Hepatocyte (in vitro differentiated cells): ENCODE measurements around the gene RFT1. TPM values are rescaled to one million over a fixed set of nuclear protein-coding genes. Genes with fewer than 3 reads are reported as not detected.

Experiments used
- DNase-seq: peaks from one replicate; pipeline ENCODE4 v3.0.0-alpha.2; 2016; ENCODE audit warnings: low spot score
- H2AFZ ChIP-seq: fragments of 200-600 bp; sonication (generic); 2 replicates; pipeline ENCODE4 v1.6.0; 2016; ENCODE audit warnings: antibody characterized with exemption, mild to moderate bottlenecking
- H3K27ac ChIP-seq: fragments of 200-600 bp; sonication (generic); 2 replicates; pipeline ENCODE4 v1.5.1; 2016; ENCODE audit warnings: mild to moderate bottlenecking
- H3K27me3 ChIP-seq: fragments of 200-600 bp; sonication (generic); 2 replicates; pipeline ENCODE4 v1.6.1; 2016
- H3K36me3 ChIP-seq: fragments of 200-600 bp; sonication (generic); replicated peaks from 2 replicates; pipeline ENCODE4 v1.5.1; 2016; ENCODE audit warnings: low read depth; ENCODE audit not compliant: insufficient read depth
- H3K4me1 ChIP-seq: fragments of 200-600 bp; sonication (generic); 2 replicates; pipeline ENCODE4 v1.5.1; 2016; ENCODE audit warnings: mild to moderate bottlenecking, moderate library complexity; ENCODE audit not compliant: insufficient read depth
- H3K4me2 ChIP-seq: fragments of 200-600 bp; sonication (generic); 2 replicates; pipeline ENCODE4 v1.6.0; 2016
- H3K4me3 ChIP-seq: fragments of 200-600 bp; sonication (generic); 2 replicates; pipeline ENCODE4 v1.5.1; 2016; ENCODE audit warnings: mild to moderate bottlenecking
- H3K79me2 ChIP-seq: fragments of 200-600 bp; sonication (generic); 2 replicates; pipeline ENCODE4 v1.6.0; 2017; ENCODE audit warnings: mild to moderate bottlenecking
- H3K9me2 ChIP-seq: fragments of 200-600 bp; sonication (generic); replicated peaks from 2 replicates; pipeline ENCODE4 v1.6.0; 2017; ENCODE audit warnings: mild to moderate bottlenecking; ENCODE audit not compliant: insufficient read depth
- H3K9me3 ChIP-seq: fragments of 200-600 bp; sonication (generic); 2 replicates; pipeline ENCODE4 v1.5.1; 2016; ENCODE audit warnings: low read depth, mild to moderate bottlenecking
- H4K20me1 ChIP-seq: fragments of 200-600 bp; sonication (generic); 2 replicates; pipeline ENCODE4 v1.6.0; 2016; ENCODE audit warnings: mild to moderate bottlenecking; ENCODE audit not compliant: insufficient read depth, poor library complexity, severe bottlenecking
- CTCF ChIP-seq: fragments of 200-600 bp; sonication (generic); IDR thresholded peaks from 2 replicates; pipeline ENCODE4 v1.5.1; 2016; ENCODE audit warnings: antibody characterized with exemption, mild to moderate bottlenecking; ENCODE audit not compliant: poor library complexity
- EZH2 ChIP-seq: fragments of 200-600 bp; sonication (generic); IDR thresholded peaks from 2 replicates; pipeline ENCODE4 v1.6.1; 2016; ENCODE audit warnings: antibody characterized with exemption, mild to moderate bottlenecking, borderline replicate concordance
- EZH2phosphoT487 ChIP-seq: fragments of 200-600 bp; sonication (generic); IDR thresholded peaks from one replicate; pipeline ENCODE4 v1.6.1; 2018; ENCODE audit warnings: antibody characterized with exemption, mild to moderate bottlenecking, low read depth, moderate library complexity; ENCODE audit not compliant: unreplicated experiment, severe bottlenecking
- WGBS: methylation state at CpG from one replicate; pipeline ENCODE4 v1.1.6; 2016; ENCODE audit warnings: low lambda C conversion rate; ENCODE audit errors: missing lambda C conversion rate; 5-methylcytosine and 5-hydroxymethylcytosine counted together
- polyA plus RNA-seq: library from polyadenylated mRNA; unstranded; fragments of >200 nt; fragmentation: Nextera tagmentation; extraction: Ambion mirVana; gene quantifications from 2 replicates; pipeline ENCODE4 v1.2.1, GENCODE V29; 2016
- total RNA-seq: library from RNA; depleted of rRNA; stranded (reverse); fragments of >200 nt; gene quantifications from 2 replicates; pipeline ENCODE4 v1.2.3, GENCODE V29; 2014

The RFT1 gene
- total and polyA plus RNA-seq, 2 experiments from 2014 or later = 15.9 to 32.0 TPM

DNA sequence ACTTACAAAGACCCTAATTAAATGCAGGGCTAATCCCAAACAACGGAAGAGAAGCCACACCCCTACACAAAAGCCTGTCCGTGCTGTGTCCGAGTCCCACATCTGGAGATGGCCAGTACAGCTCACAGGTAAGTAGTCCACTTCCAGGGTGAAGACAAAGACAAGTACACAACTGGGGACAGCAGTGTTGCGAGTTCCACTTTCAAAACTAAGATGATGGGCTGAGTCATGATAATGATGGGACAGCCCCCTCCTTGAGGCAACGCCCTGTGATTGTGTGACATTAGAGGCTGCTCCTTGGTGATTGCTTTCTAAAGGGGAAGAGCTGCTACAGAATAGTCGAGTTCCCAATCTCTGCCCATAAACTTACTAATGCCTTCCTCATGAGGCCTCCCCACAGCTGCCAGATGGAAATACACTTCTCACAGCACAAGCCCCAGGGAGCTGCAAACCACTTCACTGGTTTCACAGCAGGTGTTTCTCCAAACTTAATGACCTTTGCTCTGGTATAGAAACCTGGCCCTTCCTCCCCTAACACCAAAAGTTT lies 27.6 kb downstream of the RFT1 start:
- no peak overlapping the region for H2AFZ ChIP-seq
- H3K9me3 ChIP-seq = no peaks in the 10 kb centered on the region
- no peak overlapping the region for H3K4me2 ChIP-seq
- H3K27ac ChIP-seq = no peak overlapping the region
- DNase-seq = no peak
- H4K20me1 ChIP-seq = no peaks in the 10 kb centered on the region
- H3K27me3 ChIP-seq = no peaks in the 10 kb centered on the region
- no peaks in the 10 kb centered on the region for H3K4me1 ChIP-seq
- no peaks in the 10 kb centered on the region for H3K79me2 ChIP-seq
- H3K9me2 ChIP-seq = no peaks in the 10 kb centered on the region
- 62% methylated on average over 6 of the region's 6 CpGs for WGBS
- H3K4me3 ChIP-seq = no peak overlapping the region
- no peak for TF ChIP-seq EZH2
- no peak for TF ChIP-seq CTCF
- no peak for TF ChIP-seq EZH2phosphoT487
- no peaks in the 10 kb centered on the region for H3K36me3 ChIP-seq

GRCh38 chr3:53101956-53102355 lies 28.3 kb downstream of the RFT1 start:
- H3K4me2 ChIP-seq = no peak overlapping the region
- H3K27me3 ChIP-seq = no peaks in the 10 kb centered on the region
- no peak overlapping the region for H2AFZ ChIP-seq
- no peak for DNase-seq
- WGBS = 96% methylated on average over 12 of the region's 12 CpGs
- no peak overlapping the region for H3K27ac ChIP-seq
- H3K79me2 ChIP-seq = no peaks in the 10 kb centered on the region
- H3K4me1 ChIP-seq = no peaks in the 10 kb centered on the region
- H3K4me3 ChIP-seq = no peak overlapping the region
- H3K36me3 ChIP-seq = no peaks in the 10 kb centered on the region
- H4K20me1 ChIP-seq = no peaks in the 10 kb centered on the region
- TF ChIP-seq CTCF (no peak), EZH2 (no peak), EZH2phosphoT487 (no peak)
- no peaks in the 10 kb centered on the region for H3K9me3 ChIP-seq
- H3K9me2 ChIP-seq = no peaks in the 10 kb centered on the region

DNA sequence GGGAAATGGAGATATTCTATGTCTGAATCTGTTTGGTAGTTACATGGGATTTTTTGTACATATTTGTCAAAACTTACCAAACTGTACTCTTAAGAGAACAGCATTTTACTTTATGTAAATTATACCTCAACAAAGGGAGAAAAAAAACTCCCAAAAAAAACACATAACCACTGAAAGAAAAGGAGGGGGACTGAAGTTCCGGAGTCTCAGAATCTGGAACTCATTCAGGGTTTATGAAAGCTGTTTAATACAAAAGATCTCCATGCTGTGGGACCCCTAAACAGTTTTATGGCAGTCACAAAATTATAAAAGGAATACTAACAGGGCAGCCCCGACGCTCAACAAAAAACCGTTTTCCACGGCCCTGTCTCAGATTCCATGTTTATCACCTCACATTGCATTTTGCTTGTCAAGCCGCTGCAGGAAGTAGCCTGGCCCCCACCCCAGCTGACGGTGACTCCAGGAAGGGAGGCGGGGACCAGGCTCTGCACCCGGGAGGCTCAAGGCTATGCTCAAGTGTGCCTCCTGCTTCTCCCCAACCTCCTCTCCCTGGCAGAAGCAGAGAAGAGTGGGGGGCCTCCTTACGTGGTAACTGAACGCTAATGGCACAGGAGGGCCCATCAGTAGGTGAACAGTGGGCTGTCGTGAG lies 29.3 kb downstream of the RFT1 start:
- Histone ChIP-seq H3K9me3 (no peaks in the 10 kb centered on the region), H3K36me3 (no peaks in the 10 kb centered on the region), H3K27ac (peak overlapping the region; percentile 71), H4K20me1 (no peaks in the 10 kb centered on the region), H3K4me2 (peak overlapping the region; percentile 52), H3K4me3 (no peak overlapping the region), H3K4me1 (no peaks in the 10 kb centered on the region), H2AFZ (no peak overlapping the region), H3K9me2 (no peaks in the 10 kb centered on the region), H3K27me3 (no peaks in the 10 kb centered on the region), H3K79me2 (no peaks in the 10 kb centered on the region)
- WGBS = 66% methylated on average over 12 of the region's 12 CpGs
- TF ChIP-seq EZH2phosphoT487 = no peak
- TF ChIP-seq EZH2 = no peak
- no peak for TF ChIP-seq CTCF
- DNase-seq = peak; percentile 16
